SHP77 (cell line): Measurements from ENCODE around the gene LUC7L.
"Not testable (repeated sequence)": the region's sequence is repeated elsewhere in the genome, so short reads cannot be mapped to it uniquely, and the experiment has no call there.

Experiments used
- DNase-seq, 2 experiments: peaks; one replicate each; lab custom pipeline; 2025; lab: John Stamatoyannopoulos, UW

The LUC7L gene

GRCh38 chr16:179211-180092, 49.8 kb downstream of the LUC7L start:
- no peak for DNase-seq

DNA sequence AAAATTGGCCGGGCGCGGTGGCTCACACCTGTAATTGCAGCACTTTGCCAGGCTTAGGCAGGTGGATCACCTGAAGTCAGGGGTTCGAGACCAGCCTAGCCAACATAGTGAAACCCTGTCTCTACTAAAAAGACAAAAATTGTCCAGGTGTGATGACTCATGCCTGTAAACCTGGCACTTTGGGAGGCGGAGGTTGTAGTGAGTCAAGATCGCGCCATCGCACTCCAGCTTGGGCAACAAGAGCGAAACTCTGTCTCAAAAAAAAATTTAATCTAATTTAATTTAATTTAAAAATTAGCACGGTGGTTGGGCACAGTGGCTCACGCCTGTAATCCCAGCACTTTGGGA, 50.6 kb downstream of the LUC7L start:
- DNase-seq = no peak

DNA sequence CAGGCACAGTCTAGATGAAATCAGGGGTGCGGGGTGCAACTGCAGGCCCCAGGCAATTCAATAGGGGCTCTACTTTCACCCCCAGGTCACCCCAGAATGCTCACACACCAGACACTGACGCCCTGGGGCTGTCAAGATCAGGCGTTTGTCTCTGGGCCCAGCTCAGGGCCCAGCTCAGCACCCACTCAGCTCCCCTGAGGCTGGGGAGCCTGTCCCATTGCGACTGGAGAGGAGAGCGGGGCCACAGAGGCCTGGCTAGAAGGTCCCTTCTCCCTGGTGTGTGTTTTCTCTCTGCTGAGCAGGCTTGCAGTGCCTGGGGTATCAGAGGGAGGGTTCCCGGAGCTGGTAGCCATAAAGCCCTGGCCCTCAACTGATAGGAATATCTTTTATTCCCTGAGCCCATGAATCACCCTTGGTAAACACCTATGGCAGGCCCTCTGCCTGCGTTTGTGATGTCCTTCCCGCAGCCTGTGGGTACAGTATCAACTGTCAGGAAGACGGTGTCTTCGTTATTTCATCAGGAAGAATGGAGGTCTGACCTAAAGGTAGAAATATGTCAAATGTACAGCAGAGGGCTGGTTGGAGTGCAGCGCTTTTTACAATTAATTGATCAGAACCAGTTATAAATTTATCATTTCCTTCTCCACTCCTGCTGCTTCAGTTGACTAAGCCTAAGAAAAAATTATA, 51.1 kb downstream of the LUC7L start:
- DNase-seq = no peak

DNA sequence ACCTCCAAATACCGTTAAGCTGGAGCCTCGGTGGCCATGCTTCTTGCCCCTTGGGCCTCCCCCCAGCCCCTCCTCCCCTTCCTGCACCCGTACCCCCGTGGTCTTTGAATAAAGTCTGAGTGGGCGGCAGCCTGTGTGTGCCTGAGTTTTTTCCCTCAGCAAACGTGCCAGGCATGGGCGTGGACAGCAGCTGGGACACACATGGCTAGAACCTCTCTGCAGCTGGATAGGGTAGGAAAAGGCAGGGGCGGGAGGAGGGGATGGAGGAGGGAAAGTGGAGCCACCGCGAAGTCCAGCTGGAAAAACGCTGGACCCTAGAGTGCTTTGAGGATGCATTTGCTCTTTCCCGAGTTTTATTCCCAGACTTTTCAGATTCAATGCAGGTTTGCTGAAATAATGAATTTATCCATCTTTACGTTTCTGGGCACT, 51.8 kb downstream of the LUC7L start:
- DNase-seq = no peak

DNA sequence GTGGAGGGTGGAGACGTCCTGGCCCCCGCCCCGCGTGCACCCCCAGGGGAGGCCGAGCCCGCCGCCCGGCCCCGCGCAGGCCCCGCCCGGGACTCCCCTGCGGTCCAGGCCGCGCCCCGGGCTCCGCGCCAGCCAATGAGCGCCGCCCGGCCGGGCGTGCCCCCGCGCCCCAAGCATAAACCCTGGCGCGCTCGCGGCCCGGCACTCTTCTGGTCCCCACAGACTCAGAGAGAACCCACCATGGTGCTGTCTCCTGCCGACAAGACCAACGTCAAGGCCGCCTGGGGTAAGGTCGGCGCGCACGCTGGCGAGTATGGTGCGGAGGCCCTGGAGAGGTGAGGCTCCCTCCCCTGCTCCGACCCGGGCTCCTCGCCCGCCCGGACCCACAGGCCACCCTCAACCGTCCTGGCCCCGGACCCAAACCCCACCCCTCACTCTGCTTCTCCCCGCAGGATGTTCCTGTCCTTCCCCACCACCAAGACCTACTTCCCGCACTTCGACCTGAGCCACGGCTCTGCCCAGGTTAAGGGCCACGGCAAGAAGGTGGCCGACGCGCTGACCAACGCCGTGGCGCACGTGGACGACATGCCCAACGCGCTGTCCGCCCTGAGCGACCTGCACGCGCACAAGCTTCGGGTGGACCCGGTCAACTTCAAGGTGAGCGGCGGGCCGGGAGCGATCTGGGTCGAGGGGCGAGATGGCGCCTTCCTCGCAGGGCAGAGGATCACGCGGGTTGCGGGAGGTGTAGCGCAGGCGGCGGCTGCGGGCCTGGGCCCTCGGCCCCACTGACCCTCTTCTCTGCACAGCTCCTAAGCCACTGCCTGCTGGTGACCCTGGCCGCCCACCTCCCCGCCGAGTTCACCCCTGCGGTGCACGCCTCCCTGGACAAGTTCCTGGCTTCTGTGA, 52.5 kb downstream of the LUC7L start, which contains the start of gene HBA1:
HBA1 (plus strand) TSS at position 204 of the 906 bp plus-strand sequence; CDS start at position 241, 37 bp downstream.
- not testable (repeated sequence) for DNase-seq

GRCh38 chr16:176006-176405, 53.2 kb downstream of the LUC7L start:
- DNase-seq = not testable (repeated sequence)

DNA sequence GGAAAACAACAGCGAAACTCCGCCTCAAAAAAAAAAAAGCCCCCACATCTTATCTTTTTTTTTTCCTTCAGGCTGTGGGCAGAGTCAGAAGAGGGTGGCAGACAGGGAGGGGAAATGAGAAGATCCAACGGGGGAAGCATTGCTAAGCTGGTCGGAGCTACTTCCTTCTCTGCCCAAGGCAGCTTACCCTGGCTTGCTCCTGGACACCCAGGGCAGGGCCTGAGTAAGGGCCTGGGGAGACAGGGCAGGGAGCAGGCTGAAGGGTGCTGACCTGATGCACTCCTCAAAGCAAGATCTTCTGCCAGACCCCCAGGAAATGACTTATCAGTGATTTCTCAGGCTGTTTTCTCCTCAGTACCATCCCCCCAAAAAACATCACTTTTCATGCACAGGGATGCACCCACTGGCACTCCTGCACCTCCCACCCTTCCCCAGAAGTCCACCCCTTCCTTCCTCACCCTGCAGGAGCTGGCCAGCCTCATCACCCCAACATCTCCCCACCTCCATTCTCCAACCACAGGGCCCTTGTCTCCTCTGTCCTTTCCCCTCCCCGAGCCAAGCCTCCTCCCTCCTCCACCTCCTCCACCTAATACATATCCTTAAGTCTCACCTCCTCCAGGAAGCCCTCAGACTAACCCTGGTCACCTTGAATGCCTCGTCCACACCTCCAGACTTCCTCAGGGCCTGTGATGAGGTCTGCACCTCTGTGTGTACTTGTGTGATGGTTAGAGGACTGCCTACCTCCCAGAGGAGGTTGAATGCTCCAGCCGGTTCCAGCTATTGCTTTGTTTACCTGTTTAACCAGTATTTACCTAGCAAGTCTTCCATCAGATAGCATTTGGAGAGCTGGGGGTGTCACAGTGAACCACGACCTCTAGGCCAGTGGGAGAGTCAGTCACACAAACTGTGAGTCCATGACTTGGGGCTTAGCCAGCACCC, 54.0 kb downstream of the LUC7L start:
- DNase-seq = no peak

DNA sequence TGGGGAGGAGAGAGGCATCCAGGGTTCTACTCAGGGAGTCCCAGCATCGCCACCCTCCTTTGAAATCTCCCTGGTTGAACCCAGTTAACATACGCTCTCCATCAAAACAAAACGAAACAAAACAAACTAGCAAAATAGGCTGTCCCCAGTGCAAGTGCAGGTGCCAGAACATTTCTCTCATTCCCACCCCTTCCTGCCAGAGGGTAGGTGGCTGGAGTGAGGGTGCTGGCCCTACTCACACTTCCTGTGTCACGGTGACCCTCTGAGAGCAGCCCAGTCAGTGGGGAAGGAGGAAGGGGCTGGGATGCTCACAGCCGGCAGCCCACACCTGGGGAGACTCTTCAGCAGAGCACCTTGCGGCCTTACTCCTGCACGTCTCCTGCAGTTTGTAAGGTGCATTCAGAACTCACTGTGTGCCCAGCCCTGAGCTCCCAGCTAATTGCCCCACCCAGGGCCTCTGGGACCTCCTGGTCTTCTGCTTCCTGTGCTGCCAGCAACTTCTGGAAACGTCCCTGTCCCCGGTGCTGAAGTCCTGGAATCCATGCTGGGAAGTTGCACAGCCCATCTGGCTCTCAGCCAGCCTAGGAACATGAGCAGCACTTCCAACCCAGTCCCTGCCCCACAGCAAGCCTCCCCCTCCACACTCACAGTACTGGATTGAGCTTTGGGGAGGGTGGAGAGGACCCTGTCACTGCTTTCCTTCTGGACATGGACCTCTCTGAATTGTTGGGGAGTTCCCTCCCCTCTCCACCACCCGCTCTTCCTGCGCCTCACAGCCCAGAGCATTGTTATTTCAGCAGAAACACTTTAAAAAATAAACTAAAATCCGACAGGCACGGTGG, 55.1 kb downstream of the LUC7L start:
- not testable (repeated sequence) for DNase-seq

GRCh38 chr16:173211-173854, 55.9 kb downstream of the LUC7L start:
- not testable (repeated sequence) for DNase-seq

DNA sequence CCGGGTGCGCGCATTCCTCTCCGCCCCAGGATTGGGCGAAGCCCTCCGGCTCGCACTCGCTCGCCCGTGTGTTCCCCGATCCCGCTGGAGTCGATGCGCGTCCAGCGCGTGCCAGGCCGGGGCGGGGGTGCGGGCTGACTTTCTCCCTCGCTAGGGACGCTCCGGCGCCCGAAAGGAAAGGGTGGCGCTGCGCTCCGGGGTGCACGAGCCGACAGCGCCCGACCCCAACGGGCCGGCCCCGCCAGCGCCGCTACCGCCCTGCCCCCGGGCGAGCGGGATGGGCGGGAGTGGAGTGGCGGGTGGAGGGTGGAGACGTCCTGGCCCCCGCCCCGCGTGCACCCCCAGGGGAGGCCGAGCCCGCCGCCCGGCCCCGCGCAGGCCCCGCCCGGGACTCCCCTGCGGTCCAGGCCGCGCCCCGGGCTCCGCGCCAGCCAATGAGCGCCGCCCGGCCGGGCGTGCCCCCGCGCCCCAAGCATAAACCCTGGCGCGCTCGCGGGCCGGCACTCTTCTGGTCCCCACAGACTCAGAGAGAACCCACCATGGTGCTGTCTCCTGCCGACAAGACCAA, 56.8 kb downstream of the LUC7L start, which contains the start of gene HBA2:
HBA2 (plus strand) TSS at position 503 of the 568 bp plus-strand sequence; CDS start at position 540, 37 bp downstream.
- DNase-seq = not testable (repeated sequence)

GRCh38 chr16:170788-171187, 58.5 kb downstream of the LUC7L start:
- no peak for DNase-seq

DNA sequence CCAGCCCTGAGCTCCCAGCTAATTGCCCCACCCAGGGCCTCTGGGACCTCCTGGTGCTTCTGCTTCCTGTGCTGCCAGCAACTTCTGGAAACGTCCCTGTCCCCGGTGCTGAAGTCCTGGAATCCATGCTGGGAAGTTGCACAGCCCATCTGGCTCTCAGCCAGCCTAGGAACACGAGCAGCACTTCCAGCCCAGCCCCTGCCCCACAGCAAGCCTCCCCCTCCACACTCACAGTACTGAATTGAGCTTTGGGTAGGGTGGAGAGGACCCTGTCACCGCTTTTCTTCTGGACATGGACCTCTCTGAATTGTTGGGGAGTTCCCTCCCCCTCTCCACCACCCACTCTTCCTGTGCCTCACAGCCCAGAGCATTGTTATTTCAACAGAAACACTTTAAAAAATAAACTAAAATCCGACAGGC, 59.2 kb downstream of the LUC7L start:
- not testable (repeated sequence) for DNase-seq

- no peak for DNase-seq
Observed at GRCh38 chr16:169014-169413, 60.2 kb downstream of the LUC7L start.

- peak in 1 of 2 experiments; percentile 46 for DNase-seq
Observed at GRCh38 chr16:168424-168823, 60.8 kb downstream of the LUC7L start.

DNA sequence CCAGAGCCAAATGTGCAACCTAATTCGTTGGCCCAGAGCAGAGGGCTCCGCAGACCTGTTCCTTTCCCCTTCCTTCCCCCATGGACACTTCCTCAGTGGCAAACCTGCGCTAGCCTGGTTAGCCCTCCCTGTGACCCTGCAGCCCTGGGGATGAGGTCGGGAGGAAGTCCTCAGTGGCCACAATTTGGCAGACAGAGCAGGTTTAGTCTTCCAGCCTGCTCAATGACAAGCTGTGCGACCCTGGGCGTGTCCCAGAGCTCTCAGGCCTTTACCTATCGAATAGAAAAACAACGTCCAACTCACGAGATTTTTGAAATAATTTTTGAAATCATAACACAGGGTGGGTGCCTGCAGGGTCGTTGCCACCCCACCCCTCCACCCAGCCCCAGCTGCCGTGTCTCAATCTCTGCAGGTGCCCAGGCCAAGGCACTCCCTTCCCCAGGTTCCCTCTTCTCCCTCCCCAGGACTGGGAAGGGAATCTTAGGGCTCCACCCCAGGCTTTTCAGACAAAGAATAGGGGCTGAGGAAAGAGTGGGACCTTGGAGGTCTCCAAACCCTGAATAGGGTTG, 62.0 kb downstream of the LUC7L start:
- DNase-seq = no peak

DNA sequence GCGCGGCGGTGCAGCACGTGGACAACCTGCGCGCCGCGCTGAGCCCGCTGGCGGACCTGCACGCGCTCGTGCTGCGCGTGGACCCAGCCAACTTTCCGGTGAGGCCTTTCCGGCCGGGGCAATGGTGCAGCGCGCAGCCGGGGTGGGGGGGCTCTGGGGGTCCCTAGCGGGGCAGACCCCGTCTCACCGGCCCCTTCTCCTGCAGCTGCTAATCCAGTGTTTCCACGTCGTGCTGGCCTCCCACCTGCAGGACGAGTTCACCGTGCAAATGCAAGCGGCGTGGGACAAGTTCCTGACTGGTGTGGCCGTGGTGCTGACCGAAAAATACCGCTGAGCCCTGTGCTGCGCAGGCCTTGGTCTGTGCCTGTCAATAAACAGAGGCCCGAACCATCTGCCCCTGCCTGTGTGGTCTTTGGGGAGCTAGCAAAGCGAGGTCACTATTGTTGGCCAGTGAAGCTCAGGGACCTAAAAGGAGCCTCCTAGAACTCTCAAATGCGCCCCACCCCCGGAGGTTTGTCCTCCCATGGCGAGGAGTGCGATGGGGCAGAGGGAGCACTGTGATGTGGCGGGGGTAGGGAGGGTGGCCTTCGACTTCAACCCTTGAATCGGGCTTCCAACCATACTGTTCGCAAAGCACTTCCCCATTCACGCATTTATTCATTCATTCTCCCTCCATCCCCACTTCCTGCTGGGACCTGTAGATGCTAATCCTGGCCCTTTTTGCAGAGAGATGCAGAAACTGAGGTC, 62.7 kb downstream of the LUC7L start:
- DNase-seq = no peak

DNA sequence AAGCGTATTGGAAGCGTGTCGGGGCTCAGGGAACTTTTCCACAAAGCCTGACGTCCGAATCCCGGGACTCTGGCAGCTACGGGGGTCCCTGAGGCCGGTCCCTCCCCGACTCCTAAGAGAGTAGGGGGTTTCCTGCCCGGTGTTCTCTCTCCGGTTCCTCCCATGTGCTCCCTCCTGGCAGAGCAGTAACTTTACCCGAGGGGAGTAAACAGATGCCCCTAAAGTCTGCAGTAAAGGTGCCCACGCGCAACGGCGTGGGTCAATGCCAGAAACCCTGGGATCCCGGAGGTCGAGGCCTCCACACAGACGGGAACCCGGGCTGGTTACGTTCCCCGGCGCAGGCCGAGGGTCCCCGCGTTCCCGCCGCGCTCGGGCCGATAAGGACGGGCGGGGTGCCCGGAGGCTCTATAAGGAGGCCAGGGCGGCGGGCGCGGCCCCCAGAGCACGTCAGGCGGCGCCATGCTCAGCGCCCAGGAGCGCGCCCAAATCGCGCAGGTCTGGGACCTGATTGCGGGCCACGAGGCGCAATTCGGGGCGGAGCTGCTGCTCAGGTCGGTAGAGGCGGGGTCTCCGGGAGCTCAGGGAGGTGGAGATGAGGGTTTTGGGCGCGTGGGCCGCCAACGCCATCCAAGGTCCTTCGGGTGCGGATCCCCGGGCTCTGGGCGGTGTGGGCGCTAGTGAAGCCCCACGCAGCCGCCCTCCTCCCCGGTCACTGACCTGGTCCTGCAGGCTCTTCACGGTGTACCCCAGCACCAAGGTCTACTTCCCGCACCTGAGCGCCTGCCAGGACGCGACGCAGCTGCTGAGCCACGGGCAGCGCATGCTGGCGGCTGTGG, 63.5 kb downstream of the LUC7L start, which contains the start of gene HBM:
HBM (plus strand) TSS at position 440 of the 836 bp plus-strand sequence; CDS start at position 460, 20 bp downstream.
- DNase-seq = no peak
